Epithelial cell of proximal tubule (primary cell): ENCODE data around the gene PRDM12. TPM values are rescaled to one million over a fixed set of nuclear protein-coding genes. Genes with fewer than 3 reads are reported as not detected.

Experiments
- DNase-seq: peaks from one replicate; pipeline ENCODE4 v3.0.0-alpha.2; 2011; ENCODE audit warnings: low read depth
- H3K4me3 ChIP-seq: 2 replicates; pipeline ENCODE4 v1.5.1; 2011; ENCODE audit warnings: low read depth, mild to moderate bottlenecking, low read length
- CTCF ChIP-seq: conservative IDR thresholded peaks from 2 replicates; pipeline ENCODE4 v1.5.1; 2012; ENCODE audit warnings: low read depth, mild to moderate bottlenecking, low read length
- total RNA-seq: library from RNA; depleted of rRNA; stranded (reverse); fragments of >200 nt; gene quantifications from 2 replicates; pipeline ENCODE4 v1.2.3, GENCODE V29; 2015

The PRDM12 gene
- total RNA-seq, 1 donor from 2014 or later, result not detected

GRCh38 chr9:130670644-130671043 lies 6.2 kb downstream of the PRDM12 start:
- no peak for DNase-seq
- H3K4me3 ChIP-seq, result no peak overlapping the region
- no peak for TF ChIP-seq CTCF

GRCh38 chr9:130672466-130672865 lies 8.1 kb downstream of the PRDM12 start:
- H3K4me3 ChIP-seq, result no peak overlapping the region
- no peak for TF ChIP-seq CTCF
- no peak for DNase-seq

- no peak overlapping the region for H3K4me3 ChIP-seq
- DNase-seq, result no peak
- TF ChIP-seq CTCF, result no peak
Observed at GRCh38 chr9:130672933-130673615, 8.7 kb downstream of the PRDM12 start.

- no peak for DNase-seq
- no peak overlapping the region for H3K4me3 ChIP-seq
- TF ChIP-seq CTCF, result no peak
Observed at GRCh38 chr9:130675396-130675795, 11.0 kb downstream of the PRDM12 start.

- no peak for DNase-seq
- no peak for TF ChIP-seq CTCF
- H3K4me3 ChIP-seq, result no peak overlapping the region
Observed at GRCh38 chr9:130677252-130677651, 12.9 kb downstream of the PRDM12 start.

- DNase-seq, result no peak
- no peak for TF ChIP-seq CTCF
- peak overlapping the region; percentile 59 for H3K4me3 ChIP-seq
Observed at GRCh38 chr9:130680836-130681768, 16.7 kb downstream of the PRDM12 start.
